Neural progenitor cell (in vitro differentiated cells): ENCODE results near the gene PRDX6.

Experiments
- EZH2phosphoT487 ChIP-seq: fragments of 200-600 bp; sonication (generic); IDR thresholded peaks from 2 replicates; pipeline ENCODE4 v1.6.1; 2017; ENCODE audit warnings: antibody characterized with exemption
- TF ChIP-seq, protein P1 (sequence below): fragments of 200-600 bp; sonication (generic); IDR thresholded peaks from 2 replicates; pipeline ENCODE4 v1.5.1; 2017; ENCODE audit warnings: antibody characterized with exemption, mild to moderate bottlenecking

DNA sequence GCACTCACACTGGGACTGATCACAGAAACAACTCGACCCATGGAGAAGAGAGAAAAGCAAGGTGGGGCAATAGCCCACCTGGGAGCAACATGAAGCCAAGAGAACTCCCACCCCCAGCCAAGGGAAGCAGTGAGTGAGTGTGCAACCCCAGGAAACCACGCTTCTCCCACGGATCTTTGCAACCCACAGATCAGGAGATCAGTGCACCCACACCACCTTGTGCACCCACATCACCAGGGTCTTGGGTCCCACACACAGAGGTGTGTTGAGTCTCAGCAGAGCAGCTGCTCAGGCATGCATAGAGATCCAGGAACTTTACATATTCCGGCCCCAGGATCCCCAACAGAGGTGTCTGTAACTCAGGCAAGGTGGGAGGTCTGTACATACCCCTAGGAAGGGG, 17.2 kb upstream of the PRDX6 start:
- TF ChIP-seq EZH2phosphoT487, result no peak
- TF ChIP-seq, protein P1, sequence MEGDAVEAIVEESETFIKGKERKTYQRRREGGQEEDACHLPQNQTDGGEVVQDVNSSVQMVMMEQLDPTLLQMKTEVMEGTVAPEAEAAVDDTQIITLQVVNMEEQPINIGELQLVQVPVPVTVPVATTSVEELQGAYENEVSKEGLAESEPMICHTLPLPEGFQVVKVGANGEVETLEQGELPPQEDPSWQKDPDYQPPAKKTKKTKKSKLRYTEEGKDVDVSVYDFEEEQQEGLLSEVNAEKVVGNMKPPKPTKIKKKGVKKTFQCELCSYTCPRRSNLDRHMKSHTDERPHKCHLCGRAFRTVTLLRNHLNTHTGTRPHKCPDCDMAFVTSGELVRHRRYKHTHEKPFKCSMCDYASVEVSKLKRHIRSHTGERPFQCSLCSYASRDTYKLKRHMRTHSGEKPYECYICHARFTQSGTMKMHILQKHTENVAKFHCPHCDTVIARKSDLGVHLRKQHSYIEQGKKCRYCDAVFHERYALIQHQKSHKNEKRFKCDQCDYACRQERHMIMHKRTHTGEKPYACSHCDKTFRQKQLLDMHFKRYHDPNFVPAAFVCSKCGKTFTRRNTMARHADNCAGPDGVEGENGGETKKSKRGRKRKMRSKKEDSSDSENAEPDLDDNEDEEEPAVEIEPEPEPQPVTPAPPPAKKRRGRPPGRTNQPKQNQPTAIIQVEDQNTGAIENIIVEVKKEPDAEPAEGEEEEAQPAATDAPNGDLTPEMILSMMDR, result no peak
